ENCODE data around the gene TTLL9. TPM values are rescaled to one million over a fixed set of nuclear protein-coding genes. Genes with fewer than 3 reads are reported as not detected.
A peak's percentile ranks its signal among the peaks of the same experiment; 100 is the strongest.

Gene TTLL9
- total RNA-seq, 1 donor from 2014 or later, result not detected

DNA sequence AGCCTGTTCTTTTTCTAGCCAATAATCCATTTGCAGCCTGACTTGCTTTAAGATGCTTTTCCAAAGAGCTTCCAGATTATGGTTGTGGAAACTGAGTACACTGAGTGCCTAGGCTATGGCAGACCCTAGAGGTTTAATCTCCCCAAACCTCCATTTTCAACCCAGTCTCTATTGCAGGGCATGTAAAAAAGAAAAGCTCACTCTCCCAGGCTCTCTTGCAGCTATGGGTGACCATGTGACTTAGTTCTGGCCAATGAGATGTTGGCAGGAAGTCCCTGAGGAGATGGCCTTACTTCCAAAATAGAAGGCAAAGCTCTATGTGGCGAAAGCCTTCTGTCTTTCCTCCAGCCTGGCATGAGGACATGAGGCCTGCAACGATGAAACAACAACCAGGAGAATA lies 77.6 kb downstream of the TTLL9 start:
- TF ChIP-seq, protein P1, sequence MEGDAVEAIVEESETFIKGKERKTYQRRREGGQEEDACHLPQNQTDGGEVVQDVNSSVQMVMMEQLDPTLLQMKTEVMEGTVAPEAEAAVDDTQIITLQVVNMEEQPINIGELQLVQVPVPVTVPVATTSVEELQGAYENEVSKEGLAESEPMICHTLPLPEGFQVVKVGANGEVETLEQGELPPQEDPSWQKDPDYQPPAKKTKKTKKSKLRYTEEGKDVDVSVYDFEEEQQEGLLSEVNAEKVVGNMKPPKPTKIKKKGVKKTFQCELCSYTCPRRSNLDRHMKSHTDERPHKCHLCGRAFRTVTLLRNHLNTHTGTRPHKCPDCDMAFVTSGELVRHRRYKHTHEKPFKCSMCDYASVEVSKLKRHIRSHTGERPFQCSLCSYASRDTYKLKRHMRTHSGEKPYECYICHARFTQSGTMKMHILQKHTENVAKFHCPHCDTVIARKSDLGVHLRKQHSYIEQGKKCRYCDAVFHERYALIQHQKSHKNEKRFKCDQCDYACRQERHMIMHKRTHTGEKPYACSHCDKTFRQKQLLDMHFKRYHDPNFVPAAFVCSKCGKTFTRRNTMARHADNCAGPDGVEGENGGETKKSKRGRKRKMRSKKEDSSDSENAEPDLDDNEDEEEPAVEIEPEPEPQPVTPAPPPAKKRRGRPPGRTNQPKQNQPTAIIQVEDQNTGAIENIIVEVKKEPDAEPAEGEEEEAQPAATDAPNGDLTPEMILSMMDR (IDR thresholded peaks at IDR 0.05; ENCODE audit: insufficient read depth, low read length, poor library complexity, severe bottlenecking), result no peak
- no peak for DNase-seq (ENCODE audit: low read depth)
- Histone ChIP-seq H3K36me3 (ENCODE audit: control insufficient read depth, insufficient read depth, low read length) (no peaks in the 10 kb centered on the region), H3K4me3 (ENCODE audit: low read depth, low read length) (no peak overlapping the region), H3K27me3 (ENCODE audit: control insufficient read depth, insufficient read depth, low read length) (no peaks in the 10 kb centered on the region)

- Histone ChIP-seq H3K4me3 (ENCODE audit: low read depth, low read length) (no peak overlapping the region), H3K27me3 (ENCODE audit: control insufficient read depth, insufficient read depth, low read length) (peaks cover under 1% of the 10 kb centered on the region), H3K36me3 (ENCODE audit: control insufficient read depth, insufficient read depth, low read length) (no peaks in the 10 kb centered on the region)
- TF ChIP-seq, protein P1 (IDR thresholded peaks at IDR 0.05; ENCODE audit: insufficient read depth, low read length, poor library complexity, severe bottlenecking), result no peak
- DNase-seq (ENCODE audit: low read depth), result no peak
Measured at GRCh38 chr20:31949877-31950646, 79.6 kb downstream of the TTLL9 start.

- no peak for DNase-seq (ENCODE audit: low read depth)
- Histone ChIP-seq H3K36me3 (ENCODE audit: control insufficient read depth, insufficient read depth, low read length) (no peaks in the 10 kb centered on the region), H3K4me3 (ENCODE audit: low read depth, low read length) (peak overlapping the region; percentile 60), H3K27me3 (ENCODE audit: control insufficient read depth, insufficient read depth, low read length) (peaks cover 2% of the 10 kb centered on the region)
- TF ChIP-seq, protein P1 (IDR thresholded peaks at IDR 0.05; ENCODE audit: insufficient read depth, low read length, poor library complexity, severe bottlenecking), result no peak
Measured at GRCh38 chr20:31951203-31951529, 80.7 kb downstream of the TTLL9 start.

DNA sequence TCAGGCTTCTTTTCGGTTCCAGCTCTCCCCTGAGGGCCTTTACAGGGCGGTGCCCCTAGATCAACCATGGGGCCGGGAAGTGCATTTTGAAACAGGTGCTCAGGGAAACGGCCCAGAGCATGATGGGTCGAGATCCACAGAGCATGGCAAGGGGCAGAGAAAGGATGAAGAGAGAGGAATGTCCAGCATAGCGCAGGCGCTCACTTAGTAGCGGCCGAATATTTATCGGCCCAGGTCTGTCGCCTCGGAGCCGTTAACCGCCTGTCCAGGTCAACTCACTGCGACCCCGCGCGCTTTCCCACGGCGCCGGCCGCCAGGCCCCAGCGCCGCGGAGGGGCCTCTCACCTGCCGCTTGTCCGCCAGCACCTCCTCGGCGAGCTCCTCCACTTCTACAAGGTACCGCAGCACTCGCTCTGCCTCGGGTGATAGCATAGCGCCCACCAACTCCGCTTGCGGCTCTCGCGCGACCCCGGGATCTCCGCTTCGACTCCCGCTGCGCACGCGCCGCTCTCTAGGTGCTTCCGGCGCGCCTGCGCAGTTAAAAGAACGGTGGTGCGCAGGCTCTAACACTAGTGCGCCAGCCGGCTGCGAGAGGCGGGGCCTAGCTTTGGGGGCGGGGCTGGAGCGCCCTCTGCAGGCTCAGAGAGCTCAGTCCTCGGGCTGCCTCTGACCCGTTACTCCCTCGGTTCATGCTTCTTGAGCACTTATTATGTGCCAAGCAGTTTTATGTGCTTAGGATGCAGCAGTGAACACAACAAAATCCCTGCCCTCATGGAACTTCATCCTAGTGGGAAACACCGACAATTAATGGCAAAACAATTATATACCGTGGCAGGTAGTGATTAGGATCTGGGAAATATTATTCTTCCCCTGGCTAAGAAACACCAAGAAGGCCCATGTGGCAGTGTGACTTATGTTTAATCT lies 81.4 kb downstream of the TTLL9 start, which contains the start of gene PDRG1:
TSS of gene PDRG1 (minus strand) at position 517 of the 924 bp plus-strand sequence. CDS start at position 432, 85 bp downstream.
- H3K27me3 ChIP-seq (ENCODE audit: control insufficient read depth, insufficient read depth, low read length), result peaks cover 7% of the 10 kb centered on the region
- TF ChIP-seq, protein P1 (IDR thresholded peaks at IDR 0.05; ENCODE audit: insufficient read depth, low read length, poor library complexity, severe bottlenecking), result peak; percentile 98
- H3K36me3 ChIP-seq (ENCODE audit: control insufficient read depth, insufficient read depth, low read length), result no peaks in the 10 kb centered on the region
- peak within 1 kb of the TSS; percentile 60 for H3K4me3 ChIP-seq (ENCODE audit: low read depth, low read length)
- DNase-seq (ENCODE audit: low read depth), result peak; percentile 72

- Histone ChIP-seq H3K27me3 (ENCODE audit: control insufficient read depth, insufficient read depth, low read length) (peaks cover 12% of the 10 kb centered on the region), H3K36me3 (ENCODE audit: control insufficient read depth, insufficient read depth, low read length) (no peaks in the 10 kb centered on the region), H3K4me3 (ENCODE audit: low read depth, low read length) (no peak overlapping the region)
- TF ChIP-seq, protein P1 (IDR thresholded peaks at IDR 0.05; ENCODE audit: insufficient read depth, low read length, poor library complexity, severe bottlenecking), result no peak
- no peak for DNase-seq (ENCODE audit: low read depth)
Measured at GRCh38 chr20:31953556-31954148, 83.2 kb downstream of the TTLL9 start.
